Measurements from ENCODE around the gene QSER1.

DNA sequence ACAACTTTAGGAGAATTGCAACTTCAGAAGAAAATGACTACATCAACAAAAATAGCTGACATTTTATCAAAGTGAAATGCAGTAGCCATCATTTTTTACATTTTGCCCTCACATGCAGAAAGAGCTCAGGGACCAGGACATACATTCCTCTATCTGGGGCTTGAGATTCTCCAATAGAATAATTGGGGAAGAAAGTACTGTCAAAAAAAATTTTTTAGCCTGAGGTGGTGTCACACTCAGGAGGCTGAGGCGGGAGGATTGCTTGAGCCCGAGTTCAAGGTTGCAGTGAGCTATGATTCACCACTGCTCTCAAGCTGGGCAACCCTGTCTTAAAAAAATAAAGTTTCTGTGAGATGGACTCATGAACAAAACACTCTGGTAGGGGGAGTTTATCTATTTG is 90.9 kb downstream of the QSER1 start:
- TF ChIP-seq POLR2A (IDR thresholded peaks at IDR 0.05): no peak
- TF ChIP-seq, protein P1, sequence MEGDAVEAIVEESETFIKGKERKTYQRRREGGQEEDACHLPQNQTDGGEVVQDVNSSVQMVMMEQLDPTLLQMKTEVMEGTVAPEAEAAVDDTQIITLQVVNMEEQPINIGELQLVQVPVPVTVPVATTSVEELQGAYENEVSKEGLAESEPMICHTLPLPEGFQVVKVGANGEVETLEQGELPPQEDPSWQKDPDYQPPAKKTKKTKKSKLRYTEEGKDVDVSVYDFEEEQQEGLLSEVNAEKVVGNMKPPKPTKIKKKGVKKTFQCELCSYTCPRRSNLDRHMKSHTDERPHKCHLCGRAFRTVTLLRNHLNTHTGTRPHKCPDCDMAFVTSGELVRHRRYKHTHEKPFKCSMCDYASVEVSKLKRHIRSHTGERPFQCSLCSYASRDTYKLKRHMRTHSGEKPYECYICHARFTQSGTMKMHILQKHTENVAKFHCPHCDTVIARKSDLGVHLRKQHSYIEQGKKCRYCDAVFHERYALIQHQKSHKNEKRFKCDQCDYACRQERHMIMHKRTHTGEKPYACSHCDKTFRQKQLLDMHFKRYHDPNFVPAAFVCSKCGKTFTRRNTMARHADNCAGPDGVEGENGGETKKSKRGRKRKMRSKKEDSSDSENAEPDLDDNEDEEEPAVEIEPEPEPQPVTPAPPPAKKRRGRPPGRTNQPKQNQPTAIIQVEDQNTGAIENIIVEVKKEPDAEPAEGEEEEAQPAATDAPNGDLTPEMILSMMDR (IDR thresholded peaks at IDR 0.05): no peak
